CD4-positive, alpha-beta T cell treated with Interleukin-6 at 100 ng/mL for 8 hours (primary cell): ENCODE data around the gene POC1A.

Experiments used
- DNase-seq: peaks from one replicate; pipeline ENCODE4 v3.0.0-alpha.2; 2020; ENCODE audit warnings: mixed read lengths, low spot score

Gene POC1A

GRCh38 chr3:52025453-52025852, 128.8 kb downstream of the POC1A start:
- DNase-seq: no peak
